Neural crest cell (in vitro differentiated cells): ENCODE results near the gene CCDC183. TPM values are rescaled to one million over a fixed set of nuclear protein-coding genes. Genes with fewer than 3 reads are reported as not detected.
"Not testable (repeated sequence)": the region's sequence is repeated elsewhere in the genome, so short reads cannot be mapped to it uniquely, and the experiment has no call there.

Source experiments
- DNase-seq: peaks from one replicate; pipeline ENCODE4 v3.0.0; 2021; ENCODE audit warnings: low read depth, mixed read lengths, low spot score
- H3K27ac Mint-ChIP-seq: one replicate; pipeline ENCODE4 v1.8.0; 2021; ENCODE audit warnings: mild to moderate bottlenecking, mixed read lengths; ENCODE audit not compliant: unreplicated experiment
- H3K27me3 Mint-ChIP-seq: 2 replicates; pipeline ENCODE4 v1.8.0; 2021; ENCODE audit warnings: low read depth, mild to moderate bottlenecking, mixed read lengths
- H3K36me3 Mint-ChIP-seq: 2 replicates; pipeline ENCODE4 v1.8.0; 2021; ENCODE audit warnings: low read depth, mild to moderate bottlenecking, mixed read lengths
- H3K4me1 Mint-ChIP-seq: 2 replicates; pipeline ENCODE4 v1.8.0; 2021; ENCODE audit warnings: mixed read lengths
- H3K4me3 Mint-ChIP-seq: one replicate; pipeline ENCODE4 v1.8.0; 2021; ENCODE audit warnings: mild to moderate bottlenecking, mixed read lengths
- H3K9me3 Mint-ChIP-seq: 2 replicates; pipeline ENCODE4 v1.8.0; 2021; ENCODE audit warnings: mixed read lengths
- total RNA-seq: library from RNA; stranded (reverse); gene quantifications from 2 replicates; pipeline ENCODE4 v1.2.1, GENCODE V29; 2021
- TF ChIP-seq, protein P1 (sequence below): fragments of 200-600 bp; sonication (generic); conservative IDR thresholded peaks from 2 replicates; pipeline ENCODE4 v1.5.0; 2021; ENCODE audit warnings: antibody characterized with exemption, mild to moderate bottlenecking

CCDC183 gene
- total RNA-seq, 1 donor from 2014 or later = 1.4 TPM

DNA sequence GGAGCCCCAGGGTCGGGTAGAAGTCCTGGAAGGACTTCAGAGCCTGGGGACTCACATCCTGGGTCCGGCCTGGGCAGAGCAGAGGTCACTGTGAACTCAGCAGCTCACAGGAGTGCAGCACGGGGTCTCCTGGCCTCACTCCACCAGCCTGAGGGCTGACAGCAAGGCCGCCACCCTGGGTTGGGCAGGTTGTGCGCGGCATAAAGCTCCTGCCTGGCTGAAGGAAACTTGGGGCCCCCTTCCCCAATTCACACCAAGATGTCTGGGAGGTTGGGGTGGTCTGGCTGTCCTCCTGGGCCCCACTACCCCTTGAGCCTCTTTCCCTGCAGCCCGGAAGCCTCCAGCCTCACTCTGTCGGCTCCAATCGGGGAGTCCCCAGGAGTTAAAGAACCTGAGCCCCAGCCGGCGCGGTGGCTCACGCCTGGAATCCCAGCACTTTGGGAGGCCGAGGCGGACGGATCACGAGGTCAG lies 33.9 kb upstream of the CCDC183 start:
- no peak overlapping the region for H3K4me3 Mint-ChIP-seq
- no peaks in the 10 kb centered on the region for H3K36me3 Mint-ChIP-seq
- DNase-seq = no peak
- no peak overlapping the region for H3K27ac Mint-ChIP-seq
- TF ChIP-seq, protein P1, sequence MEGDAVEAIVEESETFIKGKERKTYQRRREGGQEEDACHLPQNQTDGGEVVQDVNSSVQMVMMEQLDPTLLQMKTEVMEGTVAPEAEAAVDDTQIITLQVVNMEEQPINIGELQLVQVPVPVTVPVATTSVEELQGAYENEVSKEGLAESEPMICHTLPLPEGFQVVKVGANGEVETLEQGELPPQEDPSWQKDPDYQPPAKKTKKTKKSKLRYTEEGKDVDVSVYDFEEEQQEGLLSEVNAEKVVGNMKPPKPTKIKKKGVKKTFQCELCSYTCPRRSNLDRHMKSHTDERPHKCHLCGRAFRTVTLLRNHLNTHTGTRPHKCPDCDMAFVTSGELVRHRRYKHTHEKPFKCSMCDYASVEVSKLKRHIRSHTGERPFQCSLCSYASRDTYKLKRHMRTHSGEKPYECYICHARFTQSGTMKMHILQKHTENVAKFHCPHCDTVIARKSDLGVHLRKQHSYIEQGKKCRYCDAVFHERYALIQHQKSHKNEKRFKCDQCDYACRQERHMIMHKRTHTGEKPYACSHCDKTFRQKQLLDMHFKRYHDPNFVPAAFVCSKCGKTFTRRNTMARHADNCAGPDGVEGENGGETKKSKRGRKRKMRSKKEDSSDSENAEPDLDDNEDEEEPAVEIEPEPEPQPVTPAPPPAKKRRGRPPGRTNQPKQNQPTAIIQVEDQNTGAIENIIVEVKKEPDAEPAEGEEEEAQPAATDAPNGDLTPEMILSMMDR = no peak
- peaks cover 5% of the 10 kb centered on the region for H3K4me1 Mint-ChIP-seq
- H3K27me3 Mint-ChIP-seq = peaks cover 8% of the 10 kb centered on the region
- no peaks in the 10 kb centered on the region for H3K9me3 Mint-ChIP-seq

DNA sequence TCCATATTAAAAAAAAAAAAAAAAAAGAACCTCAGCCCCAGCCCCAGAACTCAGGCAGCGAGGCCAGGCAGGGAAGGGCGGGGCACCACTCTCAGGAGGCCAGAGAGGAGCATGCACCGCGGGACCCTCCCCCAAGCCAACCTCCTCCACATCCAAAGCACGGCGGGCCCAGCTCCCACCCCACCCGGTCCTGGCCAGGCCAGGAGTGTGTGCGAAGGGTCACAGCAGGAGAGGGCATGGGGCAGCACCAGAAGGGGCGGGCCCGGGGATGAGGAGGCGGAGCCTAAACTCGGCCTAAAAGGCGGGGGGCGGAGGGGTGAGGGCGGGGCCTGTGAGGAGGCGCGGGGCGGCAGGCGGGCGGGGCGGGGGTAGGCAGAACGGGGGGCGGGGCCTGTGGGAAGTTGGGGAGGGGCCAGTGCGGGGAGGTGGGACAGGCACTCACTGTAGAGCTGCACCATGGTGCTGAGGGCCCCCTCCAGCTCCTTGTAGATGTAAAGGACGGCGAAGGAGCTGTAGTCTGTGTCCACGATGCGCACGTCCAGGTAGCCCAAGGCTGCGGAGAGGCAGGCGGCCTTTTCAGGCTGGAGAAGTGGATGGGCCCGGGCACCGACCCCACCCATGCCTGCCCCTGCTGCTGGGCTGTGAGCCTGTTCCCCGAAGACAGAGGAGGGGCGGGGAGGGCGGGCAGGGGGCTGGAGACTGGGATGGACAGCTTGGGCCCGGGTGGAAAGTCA lies 33.1 kb upstream of the CCDC183 start:
- TF ChIP-seq, protein P1 = no peak
- H3K27ac Mint-ChIP-seq = no peak overlapping the region
- DNase-seq = peak; percentile 54
- H3K36me3 Mint-ChIP-seq = no peaks in the 10 kb centered on the region
- H3K27me3 Mint-ChIP-seq = peaks cover 14% of the 10 kb centered on the region
- H3K4me3 Mint-ChIP-seq = no peak overlapping the region
- H3K9me3 Mint-ChIP-seq = no peaks in the 10 kb centered on the region
- peaks cover 5% of the 10 kb centered on the region for H3K4me1 Mint-ChIP-seq

DNA sequence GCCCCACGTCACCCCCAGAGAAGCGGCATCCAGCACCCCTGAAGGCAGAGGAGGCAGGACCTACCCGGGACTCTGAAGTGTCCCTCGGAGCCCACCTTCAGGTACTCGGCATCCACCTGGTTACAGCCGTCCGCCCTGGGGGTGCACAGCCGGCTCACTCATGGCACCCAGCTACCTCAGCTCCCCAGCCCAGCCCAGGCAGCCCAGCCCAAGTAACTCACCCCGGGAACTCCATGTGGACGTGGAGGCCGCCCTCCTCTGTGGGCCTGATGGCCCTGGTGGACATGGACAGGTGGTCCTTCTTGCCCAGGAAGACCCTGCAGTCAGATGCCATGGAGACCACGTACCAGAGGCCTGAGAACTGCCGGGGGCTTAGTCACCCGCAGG lies 32.5 kb upstream of the CCDC183 start:
- TF ChIP-seq, protein P1 = no peak
- Mint-ChIP-seq H3K9me3 (no peaks in the 10 kb centered on the region), H3K27ac (no peak overlapping the region), H3K36me3 (no peaks in the 10 kb centered on the region), H3K4me1 (peaks cover 5% of the 10 kb centered on the region), H3K27me3 (peaks cover 17% of the 10 kb centered on the region), H3K4me3 (no peak overlapping the region)
- DNase-seq = no peak

DNA sequence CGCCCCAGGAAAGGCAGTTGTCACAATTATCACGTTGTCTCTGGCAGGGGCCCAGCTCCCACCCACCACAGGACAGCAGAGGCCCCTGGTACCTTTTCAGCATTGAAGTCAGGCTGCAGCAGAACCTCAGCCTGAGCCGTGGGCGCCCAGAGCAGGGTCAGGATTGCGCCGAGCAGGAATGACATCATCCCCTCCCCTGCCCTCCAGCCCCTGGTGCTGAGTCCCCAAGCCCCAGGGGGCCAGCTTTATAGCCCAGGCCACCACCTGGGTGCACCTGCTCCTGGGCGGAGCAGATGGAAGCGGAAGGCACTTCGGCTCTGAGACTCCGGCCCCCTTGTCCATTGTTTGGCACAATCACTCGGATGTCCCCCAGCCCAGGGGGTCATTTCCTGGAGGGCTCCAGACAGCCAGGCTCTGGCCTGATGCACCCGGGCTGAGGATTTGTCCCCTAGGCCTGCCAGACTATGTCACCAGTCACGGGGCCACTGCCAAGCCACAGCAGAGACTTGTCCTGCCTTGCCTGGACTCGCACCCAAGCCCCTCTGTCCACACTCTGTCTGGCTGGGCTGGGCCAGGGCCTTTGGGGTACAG lies 31.7 kb upstream of the CCDC183 start, which contains the start of gene LCN15:
Gene LCN15, minus strand, starts transcription at position 218 of the 591 bp plus-strand sequence. Its CDS starts 30 bp downstream, at position 188.
- Mint-ChIP-seq H3K27me3 (peaks cover 20% of the 10 kb centered on the region), H3K36me3 (no peaks in the 10 kb centered on the region), H3K4me1 (peaks cover 5% of the 10 kb centered on the region), H3K9me3 (no peaks in the 10 kb centered on the region), H3K4me3 (no peak within 1 kb of the TSS), H3K27ac (no peak within 1 kb of the TSS)
- no peak for DNase-seq
- TF ChIP-seq, protein P1 = no peak

DNA sequence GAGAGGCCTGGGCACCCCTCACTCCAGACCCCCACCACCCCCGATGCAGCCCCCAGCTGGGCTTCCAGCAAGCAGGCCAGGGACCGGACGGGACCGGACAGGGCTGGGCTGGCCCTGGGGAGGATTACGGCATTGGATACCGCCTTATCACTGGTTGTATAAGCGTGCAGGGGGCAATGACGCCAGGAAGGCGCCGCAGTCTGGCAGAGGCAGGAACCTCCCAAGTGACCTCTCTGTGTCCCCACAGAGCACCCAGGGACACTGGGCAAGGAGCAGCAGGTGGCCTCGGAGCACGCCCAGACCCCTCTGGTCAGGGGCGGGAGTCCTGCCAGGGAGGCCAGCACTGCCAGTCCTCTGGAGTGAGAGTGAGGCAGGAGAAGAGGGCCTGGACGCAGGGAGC lies 31.1 kb upstream of the CCDC183 start:
- H3K4me3 Mint-ChIP-seq = no peak overlapping the region
- H3K36me3 Mint-ChIP-seq = no peaks in the 10 kb centered on the region
- no peaks in the 10 kb centered on the region for H3K9me3 Mint-ChIP-seq
- H3K4me1 Mint-ChIP-seq = peaks cover 9% of the 10 kb centered on the region
- TF ChIP-seq, protein P1 = no peak
- peaks cover 22% of the 10 kb centered on the region for H3K27me3 Mint-ChIP-seq
- no peak for DNase-seq
- H3K27ac Mint-ChIP-seq = no peak overlapping the region

DNA sequence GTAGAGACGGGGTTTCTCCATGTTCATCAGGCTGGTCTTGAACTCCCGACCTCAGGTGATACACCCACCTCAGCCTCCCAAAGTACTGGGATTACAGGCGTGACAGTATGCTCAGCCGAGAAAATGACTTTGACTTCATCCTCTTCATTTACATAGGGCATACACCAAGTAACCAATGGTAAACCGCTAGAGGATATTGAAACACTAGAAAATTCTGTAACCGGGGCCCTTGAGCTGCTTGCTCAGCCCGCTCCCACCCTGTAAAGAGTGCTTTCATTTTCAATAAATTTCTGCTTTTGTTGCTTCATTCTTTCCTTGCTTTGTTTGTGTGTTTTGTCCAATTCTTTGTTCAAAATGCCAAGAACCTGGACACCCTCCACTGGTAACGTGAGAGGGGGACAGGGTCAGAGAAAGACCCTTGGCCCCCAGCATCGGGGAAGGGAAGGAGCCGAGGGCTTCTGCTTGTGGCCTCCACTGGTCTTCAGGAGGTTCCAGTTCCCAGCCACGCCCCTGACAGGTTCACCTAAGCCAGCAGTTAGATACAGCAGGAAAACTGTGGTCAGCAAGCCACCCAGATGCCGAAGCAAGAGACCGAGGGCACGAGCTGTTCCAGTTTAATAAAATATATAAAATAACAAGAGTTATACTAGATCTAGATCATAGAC lies 30.3 kb upstream of the CCDC183 start:
- H3K27ac Mint-ChIP-seq, H3K4me1 Mint-ChIP-seq, DNase-seq, H3K9me3 Mint-ChIP-seq, H3K4me3 Mint-ChIP-seq, H3K36me3 Mint-ChIP-seq: not testable (repeated sequence)
- peaks cover 22% of the 10 kb centered on the region for H3K27me3 Mint-ChIP-seq
